ENCODE results near the gene FAM13B.

DNA sequence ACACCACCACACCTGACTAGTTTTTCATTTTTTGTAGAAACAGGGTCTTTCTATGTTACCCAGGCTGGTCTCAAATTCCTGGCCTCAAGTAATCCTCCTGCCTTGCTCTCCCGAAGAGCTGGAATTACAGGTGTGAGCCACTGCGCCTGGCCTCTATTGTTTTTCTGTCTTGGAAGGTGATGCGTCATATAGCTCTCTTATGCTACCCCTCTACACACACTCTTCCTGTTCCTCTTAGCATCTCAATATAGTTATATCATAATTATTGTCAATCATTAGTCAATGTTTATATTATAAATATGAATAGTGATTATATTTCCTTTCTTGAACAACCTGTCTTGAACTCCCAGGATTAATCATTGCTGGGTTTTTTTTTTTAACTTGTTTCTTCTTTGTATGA lies 136.3 kb downstream of the FAM13B start:
- TF ChIP-seq MAX (IDR thresholded peaks at IDR 0.05), result no peak
- TF ChIP-seq POLR2A (IDR thresholded peaks at IDR 0.05; ENCODE audit: low read length), result no peak
- TF ChIP-seq, protein P1, sequence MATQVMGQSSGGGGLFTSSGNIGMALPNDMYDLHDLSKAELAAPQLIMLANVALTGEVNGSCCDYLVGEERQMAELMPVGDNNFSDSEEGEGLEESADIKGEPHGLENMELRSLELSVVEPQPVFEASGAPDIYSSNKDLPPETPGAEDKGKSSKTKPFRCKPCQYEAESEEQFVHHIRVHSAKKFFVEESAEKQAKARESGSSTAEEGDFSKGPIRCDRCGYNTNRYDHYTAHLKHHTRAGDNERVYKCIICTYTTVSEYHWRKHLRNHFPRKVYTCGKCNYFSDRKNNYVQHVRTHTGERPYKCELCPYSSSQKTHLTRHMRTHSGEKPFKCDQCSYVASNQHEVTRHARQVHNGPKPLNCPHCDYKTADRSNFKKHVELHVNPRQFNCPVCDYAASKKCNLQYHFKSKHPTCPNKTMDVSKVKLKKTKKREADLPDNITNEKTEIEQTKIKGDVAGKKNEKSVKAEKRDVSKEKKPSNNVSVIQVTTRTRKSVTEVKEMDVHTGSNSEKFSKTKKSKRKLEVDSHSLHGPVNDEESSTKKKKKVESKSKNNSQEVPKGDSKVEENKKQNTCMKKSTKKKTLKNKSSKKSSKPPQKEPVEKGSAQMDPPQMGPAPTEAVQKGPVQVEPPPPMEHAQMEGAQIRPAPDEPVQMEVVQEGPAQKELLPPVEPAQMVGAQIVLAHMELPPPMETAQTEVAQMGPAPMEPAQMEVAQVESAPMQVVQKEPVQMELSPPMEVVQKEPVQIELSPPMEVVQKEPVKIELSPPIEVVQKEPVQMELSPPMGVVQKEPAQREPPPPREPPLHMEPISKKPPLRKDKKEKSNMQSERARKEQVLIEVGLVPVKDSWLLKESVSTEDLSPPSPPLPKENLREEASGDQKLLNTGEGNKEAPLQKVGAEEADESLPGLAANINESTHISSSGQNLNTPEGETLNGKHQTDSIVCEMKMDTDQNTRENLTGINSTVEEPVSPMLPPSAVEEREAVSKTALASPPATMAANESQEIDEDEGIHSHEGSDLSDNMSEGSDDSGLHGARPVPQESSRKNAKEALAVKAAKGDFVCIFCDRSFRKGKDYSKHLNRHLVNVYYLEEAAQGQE (IDR thresholded peaks at IDR 0.05), result no peak
- TF ChIP-seq, protein P2, sequence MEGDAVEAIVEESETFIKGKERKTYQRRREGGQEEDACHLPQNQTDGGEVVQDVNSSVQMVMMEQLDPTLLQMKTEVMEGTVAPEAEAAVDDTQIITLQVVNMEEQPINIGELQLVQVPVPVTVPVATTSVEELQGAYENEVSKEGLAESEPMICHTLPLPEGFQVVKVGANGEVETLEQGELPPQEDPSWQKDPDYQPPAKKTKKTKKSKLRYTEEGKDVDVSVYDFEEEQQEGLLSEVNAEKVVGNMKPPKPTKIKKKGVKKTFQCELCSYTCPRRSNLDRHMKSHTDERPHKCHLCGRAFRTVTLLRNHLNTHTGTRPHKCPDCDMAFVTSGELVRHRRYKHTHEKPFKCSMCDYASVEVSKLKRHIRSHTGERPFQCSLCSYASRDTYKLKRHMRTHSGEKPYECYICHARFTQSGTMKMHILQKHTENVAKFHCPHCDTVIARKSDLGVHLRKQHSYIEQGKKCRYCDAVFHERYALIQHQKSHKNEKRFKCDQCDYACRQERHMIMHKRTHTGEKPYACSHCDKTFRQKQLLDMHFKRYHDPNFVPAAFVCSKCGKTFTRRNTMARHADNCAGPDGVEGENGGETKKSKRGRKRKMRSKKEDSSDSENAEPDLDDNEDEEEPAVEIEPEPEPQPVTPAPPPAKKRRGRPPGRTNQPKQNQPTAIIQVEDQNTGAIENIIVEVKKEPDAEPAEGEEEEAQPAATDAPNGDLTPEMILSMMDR (IDR thresholded peaks at IDR 0.05), result no peak
- no peak for TF ChIP-seq NR3C1 (IDR thresholded peaks at IDR 0.05)
- TF ChIP-seq RAD21 (conservative IDR thresholded peaks at IDR 0.05 in 1 of 2, IDR thresholded peaks at IDR 0.05 in 1 of 2), result no peak
- TF ChIP-seq TP53 (CRISPR knock-in tag; IDR thresholded peaks at IDR 0.05), result no peak

Data from A549 (cell line).